GM12878 (cell line): Measurements from ENCODE around the gene CHN2. TPM values are rescaled to one million over a fixed set of nuclear protein-coding genes. Genes with fewer than 3 reads are reported as not detected.

Source experiments
- ATAC-seq: fragments of 200-7000 bp; cut with Tn5 transposase; 3 replicates; pipeline ENCODE4 v1.9.1; 2020; ENCODE audit warnings: mild to moderate bottlenecking, moderate library complexity
- BruUV-seq: library from RNA; stranded (reverse); fragments of 400-500 nt; replicated peaks from 2 replicates; lab custom pipeline; 2021; lab: Mats Ljungman, UMichigan
- CTCF ChIA-PET: fragments of 300-600 bp; sonication (Branson Sonifier 250); formaldehyde crosslinking; extraction: SDS; loops from one replicate; lab custom pipeline; 2021; ENCODE audit warnings: inconsistent platforms; lab: Yijun Ruan, JAX
- POLR2A ChIA-PET: fragments of 350-600 bp; formaldehyde crosslinking; extraction: SDS; loops from one replicate; lab custom pipeline; 2021; ENCODE audit warnings: inconsistent platforms; lab: Charles Lee
- RAD21 ChIA-PET: fragments of 300-600 bp; sonication (Branson Sonifier 250); formaldehyde crosslinking; loops from one replicate; lab custom pipeline; 2023; ENCODE audit warnings: antibody characterized with exemption; ENCODE audit not compliant: unreplicated experiment; lab: Charles Lee
- SMC1A ChIA-PET: fragments of 300-600 bp; sonication (Branson Sonifier 250); formaldehyde crosslinking; loops from one replicate; lab custom pipeline; 2023; ENCODE audit not compliant: unreplicated experiment, uncharacterized antibody; lab: Charles Lee
- DNase-seq: peaks from one replicate; pipeline ENCODE4 v3.0.0-alpha.2; 2011; ENCODE audit warnings: low read depth, low spot score
- FAIRE-seq: peaks from 3 replicates; lab custom pipeline; 2011; peaks lifted over from hg19 to GRCh38; lab: Jason Lieb, UNC
- H2AFZ ChIP-seq: 2 replicates; pipeline ENCODE4 v1.6.0; 2011; ENCODE audit warnings: low read depth, low read length, control low read depth; ENCODE audit not compliant: control insufficient read depth
- H3K27ac ChIP-seq: 2 replicates; pipeline ENCODE4 v1.5.1; 2011; ENCODE audit warnings: control low read depth; ENCODE audit not compliant: control insufficient read depth, insufficient read depth
- H3K27me3 ChIP-seq, 2 experiments: replicated peaks in 1 of 2; 2 replicates each; pipeline versions ENCODE4 v1.6.0 to v1.6.1; 2011; ENCODE audit warnings: low read length in 1 of 2; ENCODE audit not compliant: control insufficient read depth in 2 of 2, insufficient read depth in 2 of 2
- H3K36me3 ChIP-seq, 2 experiments: 2 replicates each; pipeline ENCODE4 v1.5.1; 2011; ENCODE audit warnings: low read length in 1 of 2; ENCODE audit not compliant: control insufficient read depth in 2 of 2, insufficient read depth in 2 of 2
- H3K4me1 ChIP-seq: 2 replicates; pipeline ENCODE4 v1.6.1; 2011; ENCODE audit warnings: mild to moderate bottlenecking, low read length, moderate library complexity, mixed read lengths; ENCODE audit not compliant: control insufficient read depth, insufficient read depth
- H3K4me2 ChIP-seq: 2 replicates; pipeline ENCODE4 v1.6.0; 2011; ENCODE audit warnings: control low read depth; ENCODE audit not compliant: control insufficient read depth, insufficient read depth
- H3K4me3 ChIP-seq: fragments of 200-600 bp; sonication (generic); 2 replicates; pipeline ENCODE4 v1.5.1; 2016
- H3K79me2 ChIP-seq: 2 replicates; pipeline ENCODE4 v1.6.0; 2011; ENCODE audit warnings: low read length; ENCODE audit not compliant: control insufficient read depth, insufficient read depth
- H3K9ac ChIP-seq: 2 replicates; pipeline ENCODE4 v1.8.0; 2011; ENCODE audit warnings: low read length, control low read depth, mixed read lengths; ENCODE audit not compliant: control insufficient read depth, insufficient read depth
- H3K9me3 ChIP-seq: replicated peaks from 3 replicates; pipeline ENCODE4 v1.5.1; 2011; ENCODE audit warnings: mild to moderate bottlenecking, low read length; ENCODE audit not compliant: control insufficient read depth, insufficient read depth
- H4K20me1 ChIP-seq: 2 replicates; pipeline ENCODE4 v1.6.0; 2011; ENCODE audit not compliant: control insufficient read depth, insufficient read depth
- ATF3 ChIP-seq: IDR thresholded peaks from 2 replicates; pipeline ENCODE4 v1.6.1; 2011; ENCODE audit warnings: low read depth, mild to moderate bottlenecking, low read length, moderate library complexity, borderline replicate concordance; ENCODE audit errors: extremely low read depth
- GATAD2B ChIP-seq: fragments of 450-650 bp; conservative IDR thresholded peaks from 2 replicates; pipeline ENCODE4 v1.6.1; 2017; ENCODE audit warnings: low read depth, mild to moderate bottlenecking, moderate library complexity
- REST ChIP-seq: IDR thresholded peaks from 2 replicates; pipeline ENCODE4 v1.6.1; 2012; ENCODE audit warnings: mild to moderate bottlenecking, low read depth, low read length
- TAF1 ChIP-seq: IDR thresholded peaks from 2 replicates; pipeline ENCODE4 v1.6.1; 2011; ENCODE audit warnings: mild to moderate bottlenecking, low read depth, low read length, borderline replicate concordance
- TARDBP ChIP-seq: IDR thresholded peaks from 2 replicates; pipeline ENCODE4 v1.6.1; 2016; ENCODE audit warnings: borderline replicate concordance
- WGBS: methylation state at CpG from one replicate; pipeline ENCODE4 v1.1.6; 2016; ENCODE audit warnings: low lambda C conversion rate; ENCODE audit not compliant: insufficient replicate concordance, insufficient coverage; ENCODE audit errors: missing lambda C conversion rate; 5-methylcytosine and 5-hydroxymethylcytosine counted together
- in situ Hi-C: fragments of 300-500 bp; cut with MboI; formaldehyde crosslinking; loops from 9 replicates; pipeline ENCODE4 v1.14.3; 2018; ENCODE audit warnings: mixed read lengths
- intact Hi-C: fragments of 100-400 bp; cut with micrococcal nuclease; formaldehyde crosslinking; loops from one replicate; pipeline ENCODE4 v1.14.2; 2022; ENCODE audit not compliant: unreplicated experiment
- polyA plus RNA-seq, 11 experiments: library from polyadenylated mRNA; depleted of rRNA in 4 of 11; unstranded in 6 of 11; stranded (reverse) in 5 of 11; fragments of >200 nt; fragmentation: Nextera tagmentation in 4 of 11; fragmentation: Illumina TruSeq in 1 of 11; extraction: Ambion mirVana in 4 of 11; extraction: Trizol in 1 of 11; gene quantifications; 1 replicate in 1 of 11; 2 replicates in 10 of 11; pipeline versions ENCODE4 v1.2.1 to v1.2.3, GENCODE V29; 2011 to 2016; ENCODE audit warnings: inconsistent platforms in 2 of 11, missing spikeins in 2 of 11, low read depth in 1 of 11
- total RNA-seq, 4 experiments: library from RNA; depleted of rRNA in 3 of 4; stranded (reverse); fragments of >200 nt in 3 of 4; fragmentation: Illumina TruSeq in 1 of 4; extraction: Trizol in 1 of 4; gene quantifications; 2 replicates each; pipeline versions ENCODE4 v1.2.1 to v1.2.3, GENCODE V29; 2013 to 2021

The CHN2 gene
- total and polyA plus RNA-seq, 10 of the 15 experiments (the other 5 are each of a cell fraction or from before 2014, with no cell fraction given): 0.11 to 3.8 (median 0.37) TPM; not detected in 2

GRCh38 chr7:29274146-29275017, 79.8 kb downstream of the CHN2 start:
- no TSS peak for BruUV-seq
- FAIRE-seq: no peak
- intact Hi-C loops (no loop called here), in situ Hi-C loops (no loop called here)
- WGBS: 51% methylated on average over 11 of the region's 11 CpGs
- Histone ChIP-seq H2AFZ (no peak overlapping the region), H3K4me1 (no peaks in the 10 kb centered on the region), H4K20me1 (no peaks in the 10 kb centered on the region), H3K9me3 (no peaks in the 10 kb centered on the region), H3K27ac (no peak overlapping the region), H3K27me3 (no peaks in the 10 kb centered on the region), H3K9ac (no peak overlapping the region), H3K79me2 (no peaks in the 10 kb centered on the region), H3K36me3 (no peaks in the 10 kb centered on the region), H3K4me2 (no peak overlapping the region), H3K4me3 (no peak overlapping the region)
- SMC1A ChIA-PET: no interaction called here
- RAD21 ChIA-PET: no interaction called here
- CTCF ChIA-PET: no interaction called here
- POLR2A ChIA-PET: no interaction called here
- ATAC-seq: no peak
- no peak for TF ChIP-seq REST
- no peak for TF ChIP-seq GATAD2B
- TF ChIP-seq ATF3: no peak
- TF ChIP-seq TAF1: no peak
- no peak for TF ChIP-seq TARDBP
- DNase-seq: no peak
